Endothelial cell (in vitro differentiated cells): ENCODE data around the gene DNAJC6. TPM values are rescaled to one million over a fixed set of nuclear protein-coding genes. Genes with fewer than 3 reads are reported as not detected.
A peak's percentile ranks its signal among the peaks of the same experiment; 100 is the strongest.
"Not testable (repeated sequence)": the region's sequence is repeated elsewhere in the genome, so short reads cannot be mapped to it uniquely, and the experiment has no call there.

Source experiments
- DNase-seq: peaks from one replicate; pipeline ENCODE4 v3.0.0; 2021; ENCODE audit warnings: low spot score
- H3K27ac Mint-ChIP-seq: one replicate; pipeline ENCODE4 v1.8.0; 2021; ENCODE audit warnings: mixed read lengths, inconsistent platforms; ENCODE audit not compliant: unreplicated experiment
- H3K27me3 Mint-ChIP-seq: one replicate; pipeline ENCODE4 v1.8.0; 2021; ENCODE audit warnings: mild to moderate bottlenecking, moderate library complexity, mixed read lengths, inconsistent platforms; ENCODE audit not compliant: unreplicated experiment
- H3K36me3 Mint-ChIP-seq: one replicate; pipeline ENCODE4 v1.8.0; 2021; ENCODE audit warnings: mild to moderate bottlenecking, low read depth, mixed read lengths, inconsistent platforms; ENCODE audit not compliant: unreplicated experiment
- H3K4me1 Mint-ChIP-seq: one replicate; pipeline ENCODE4 v1.8.0; 2021; ENCODE audit warnings: mild to moderate bottlenecking, mixed read lengths, inconsistent platforms; ENCODE audit not compliant: unreplicated experiment
- H3K4me3 Mint-ChIP-seq: one replicate; pipeline ENCODE4 v1.8.0; 2021; ENCODE audit warnings: mild to moderate bottlenecking, mixed read lengths, inconsistent platforms; ENCODE audit not compliant: unreplicated experiment
- H3K9me3 Mint-ChIP-seq: one replicate; pipeline ENCODE4 v1.8.0; 2021; ENCODE audit warnings: mixed read lengths, inconsistent platforms; ENCODE audit not compliant: unreplicated experiment
- CTCF ChIP-seq: fragments of 200-600 bp; sonication (generic); IDR thresholded peaks from one replicate; pipeline ENCODE4 v1.5.0; 2021; ENCODE audit warnings: antibody characterized with exemption; ENCODE audit not compliant: unreplicated experiment
- total RNA-seq: library from RNA; stranded (reverse); fragmentation: NEBNext Ultra II Directional; extraction: Animal tissue kit (Norgen Biotek cat#: 25700); gene quantifications from one replicate; pipeline ENCODE4 v1.2.1, GENCODE V29; 2021; ENCODE audit not compliant: unreplicated experiment

DNAJC6 gene
- total RNA-seq, 1 donor from 2014 or later, result 3.5 TPM

- Mint-ChIP-seq H3K4me3 (peak overlapping the region; percentile 62), H3K4me1 (peaks cover 21% of the 10 kb centered on the region), H3K9me3 (no peaks in the 10 kb centered on the region), H3K27ac (peak overlapping the region; percentile 53), H3K27me3 (no peaks in the 10 kb centered on the region), H3K36me3 (no peaks in the 10 kb centered on the region)
- TF ChIP-seq CTCF, result no peak
- DNase-seq, result peak; percentile 46
Measured at GRCh38 chr1:65278376-65279069, 30.8 kb upstream of the DNAJC6 start.

- peak; percentile 42 for DNase-seq
- Mint-ChIP-seq H3K27me3 (no peaks in the 10 kb centered on the region), H3K27ac (peak overlapping the region; percentile 53), H3K4me1 (peaks cover 21% of the 10 kb centered on the region), H3K9me3 (no peaks in the 10 kb centered on the region), H3K4me3 (peak overlapping the region; percentile 62), H3K36me3 (no peaks in the 10 kb centered on the region)
- no peak for TF ChIP-seq CTCF
Measured at GRCh38 chr1:65279070-65279779, 30.1 kb upstream of the DNAJC6 start.

- no peaks in the 10 kb centered on the region for H3K9me3 Mint-ChIP-seq
- H3K36me3 Mint-ChIP-seq, result no peaks in the 10 kb centered on the region
- H3K27me3 Mint-ChIP-seq, result no peaks in the 10 kb centered on the region
Measured at GRCh38 chr1:65281846-65282245, 27.5 kb upstream of the DNAJC6 start.

GRCh38 chr1:65284229-65284628 is 25.1 kb upstream of the DNAJC6 start:
- H3K9me3 Mint-ChIP-seq, result no peaks in the 10 kb centered on the region
- DNase-seq, result no peak
- no peak overlapping the region for H3K27ac Mint-ChIP-seq
- no peaks in the 10 kb centered on the region for H3K27me3 Mint-ChIP-seq
- H3K4me1 Mint-ChIP-seq, result peaks cover 5% of the 10 kb centered on the region
- TF ChIP-seq CTCF, result no peak
- no peak overlapping the region for H3K4me3 Mint-ChIP-seq
- no peaks in the 10 kb centered on the region for H3K36me3 Mint-ChIP-seq

More at GRCh38 chr1:65281846-65282245, 27.5 kb upstream of the DNAJC6 start:
- H3K27ac Mint-ChIP-seq, result no peak overlapping the region
- no peak for TF ChIP-seq CTCF
- H3K4me1 Mint-ChIP-seq, result peaks cover 21% of the 10 kb centered on the region
- H3K4me3 Mint-ChIP-seq, result no peak overlapping the region
- no peak for DNase-seq

- no peak overlapping the region for H3K4me3 Mint-ChIP-seq
- H3K27ac Mint-ChIP-seq, result no peak overlapping the region
- no peak for TF ChIP-seq CTCF
- H3K36me3 Mint-ChIP-seq, result no peaks in the 10 kb centered on the region
- no peaks in the 10 kb centered on the region for H3K4me1 Mint-ChIP-seq
- no peaks in the 10 kb centered on the region for H3K27me3 Mint-ChIP-seq
- no peaks in the 10 kb centered on the region for H3K9me3 Mint-ChIP-seq
- DNase-seq, result no peak
Measured at GRCh38 chr1:65289449-65289848, 19.9 kb upstream of the DNAJC6 start.

- not testable (repeated sequence) for H3K27ac Mint-ChIP-seq, H3K36me3 Mint-ChIP-seq, H3K27me3 Mint-ChIP-seq, H3K4me3 Mint-ChIP-seq, H3K4me1 Mint-ChIP-seq, H3K9me3 Mint-ChIP-seq, DNase-seq
Measured at GRCh38 chr1:65291818-65292217, 17.5 kb upstream of the DNAJC6 start.
